Fibroblast of pulmonary artery (primary cell): ENCODE data around the gene TTC28.

Experiments
- DNase-seq: peaks from one replicate; pipeline ENCODE4 v3.0.0-alpha.2; 2010; ENCODE audit warnings: low read depth
- H3K4me3 ChIP-seq: replicated peaks from 2 replicates; pipeline ENCODE4 v1.5.1; 2011; ENCODE audit warnings: low read depth, mild to moderate bottlenecking, control low read depth, low read length, moderate library complexity
- TF ChIP-seq, protein P1 (sequence below): IDR thresholded peaks from 2 replicates; pipeline ENCODE4 v1.5.1; 2011; ENCODE audit warnings: mild to moderate bottlenecking, control low read depth, low read length, inconsistent platforms; ENCODE audit errors: missing control alignments

The TTC28 gene

DNA sequence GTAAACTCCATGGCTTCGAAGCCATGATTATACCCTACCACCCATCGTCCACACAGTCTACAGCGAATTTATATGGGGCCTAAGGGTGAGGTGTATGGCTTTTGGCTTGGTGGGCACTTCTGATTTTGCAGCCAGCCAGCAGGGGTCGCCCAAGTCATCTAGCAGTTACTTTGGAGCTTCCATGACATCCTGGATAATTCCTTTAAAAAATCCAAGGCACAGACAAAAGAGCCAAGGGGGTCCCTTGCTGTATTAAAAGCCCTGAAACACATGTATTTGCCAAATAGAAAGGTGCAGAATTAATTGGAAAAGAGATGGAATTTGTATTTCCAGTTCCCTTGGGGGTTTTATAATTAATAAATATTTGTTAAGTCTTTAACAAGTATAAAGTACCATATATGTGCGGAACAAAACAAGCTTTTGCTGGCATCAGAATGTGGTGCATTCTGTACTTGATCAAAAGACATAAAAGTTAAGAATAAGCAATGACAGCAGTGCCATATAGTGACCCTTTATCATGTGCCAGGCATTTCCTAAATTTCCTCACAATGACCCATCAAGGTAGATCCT lies 627.8 kb downstream of the TTC28 start:
- TF ChIP-seq, protein P1, sequence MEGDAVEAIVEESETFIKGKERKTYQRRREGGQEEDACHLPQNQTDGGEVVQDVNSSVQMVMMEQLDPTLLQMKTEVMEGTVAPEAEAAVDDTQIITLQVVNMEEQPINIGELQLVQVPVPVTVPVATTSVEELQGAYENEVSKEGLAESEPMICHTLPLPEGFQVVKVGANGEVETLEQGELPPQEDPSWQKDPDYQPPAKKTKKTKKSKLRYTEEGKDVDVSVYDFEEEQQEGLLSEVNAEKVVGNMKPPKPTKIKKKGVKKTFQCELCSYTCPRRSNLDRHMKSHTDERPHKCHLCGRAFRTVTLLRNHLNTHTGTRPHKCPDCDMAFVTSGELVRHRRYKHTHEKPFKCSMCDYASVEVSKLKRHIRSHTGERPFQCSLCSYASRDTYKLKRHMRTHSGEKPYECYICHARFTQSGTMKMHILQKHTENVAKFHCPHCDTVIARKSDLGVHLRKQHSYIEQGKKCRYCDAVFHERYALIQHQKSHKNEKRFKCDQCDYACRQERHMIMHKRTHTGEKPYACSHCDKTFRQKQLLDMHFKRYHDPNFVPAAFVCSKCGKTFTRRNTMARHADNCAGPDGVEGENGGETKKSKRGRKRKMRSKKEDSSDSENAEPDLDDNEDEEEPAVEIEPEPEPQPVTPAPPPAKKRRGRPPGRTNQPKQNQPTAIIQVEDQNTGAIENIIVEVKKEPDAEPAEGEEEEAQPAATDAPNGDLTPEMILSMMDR = peak; percentile 94
- DNase-seq = peak; percentile 79
- H3K4me3 ChIP-seq = no peak overlapping the region

GRCh38 chr22:28051091-28051786 lies 628.4 kb downstream of the TTC28 start:
- no peak overlapping the region for H3K4me3 ChIP-seq
- DNase-seq = no peak
- TF ChIP-seq, protein P1 = no peak

DNA sequence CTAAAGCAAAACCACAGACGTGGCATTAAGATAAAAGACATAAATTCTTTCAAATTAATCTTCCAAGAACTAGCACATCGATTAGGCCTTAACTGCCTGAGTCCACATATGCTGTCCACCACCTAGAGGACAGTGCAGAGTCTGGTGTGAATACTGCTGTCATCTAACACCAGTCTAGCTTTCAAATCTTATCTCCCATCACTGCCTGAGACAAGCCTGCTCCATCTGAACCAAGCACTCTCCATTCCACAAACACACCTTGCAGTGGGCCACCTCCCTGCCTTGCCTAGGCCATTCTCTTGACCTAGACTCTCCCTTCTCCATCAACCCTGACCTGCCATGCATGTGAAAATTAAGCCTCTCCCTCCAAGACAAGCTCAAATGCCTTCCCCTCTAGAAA lies 631.1 kb downstream of the TTC28 start:
- DNase-seq = no peak
- TF ChIP-seq, protein P1 = no peak

GRCh38 chr22:28047740-28048139 lies 631.9 kb downstream of the TTC28 start:
- no peak overlapping the region for H3K4me3 ChIP-seq
- DNase-seq = no peak
- TF ChIP-seq, protein P1 = no peak

More for the DNA sequence above, 631.1 kb downstream of the TTC28 start:
- H3K4me3 ChIP-seq = no peak overlapping the region

GRCh38 chr22:28046100-28046499 lies 633.5 kb downstream of the TTC28 start:
- no peak for DNase-seq
- TF ChIP-seq, protein P1 = no peak
- H3K4me3 ChIP-seq = no peak overlapping the region

DNA sequence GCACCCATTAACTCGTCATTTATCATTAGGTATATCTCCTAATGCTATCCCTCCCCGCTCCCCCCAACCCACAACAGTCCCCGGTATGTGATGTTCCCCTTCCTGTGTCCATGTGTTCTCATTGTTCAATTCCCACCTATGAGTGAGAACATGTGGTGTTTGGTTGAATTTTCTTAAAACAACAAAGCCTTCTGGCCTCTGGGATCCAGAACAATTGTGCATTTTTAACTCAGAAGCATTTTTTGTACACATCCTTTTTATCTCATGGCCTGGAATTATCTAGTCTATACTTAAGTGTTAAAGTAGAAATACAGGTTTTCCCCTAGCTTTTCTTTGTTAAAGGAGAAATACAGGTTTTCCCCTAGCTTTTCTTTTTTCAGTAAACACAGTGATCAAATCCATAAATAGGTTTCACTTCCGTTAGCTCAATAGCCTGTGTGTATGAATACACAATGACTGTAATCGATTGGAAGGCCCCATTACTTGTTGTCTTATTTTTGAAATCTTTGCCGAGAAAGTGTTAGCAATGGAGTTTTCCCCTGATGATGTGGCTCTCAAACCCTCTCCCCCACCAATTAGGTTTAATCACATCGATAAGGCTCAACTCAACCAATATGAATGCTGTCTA lies 635.0 kb downstream of the TTC28 start:
- no peak overlapping the region for H3K4me3 ChIP-seq
- no peak for DNase-seq
- TF ChIP-seq, protein P1 = no peak
